WTC11 (cell line): ENCODE measurements around the gene C1orf198. TPM values are rescaled to one million over a fixed set of nuclear protein-coding genes. Genes with fewer than 3 reads are reported as not detected.

Experiments
- ATAC-seq: fragments of 200-7000 bp; cut with Tn5 transposase; 2 replicates; pipeline ENCODE4 v1.10.0; 2021; ENCODE audit warnings: mild to moderate bottlenecking, moderate library complexity
- CTCF ChIA-PET: fragments of 300-600 bp; sonication (Branson Sonifier 250); formaldehyde crosslinking; loops from one replicate; lab custom pipeline; 2021; ENCODE audit warnings: antibody characterized with exemption; lab: Charles Lee
- POLR2A ChIA-PET: fragments of 350-600 bp; sonication (Branson Sonifier 250); formaldehyde crosslinking; loops from one replicate; lab custom pipeline; 2021; ENCODE audit warnings: antibody characterized with exemption; lab: Charles Lee
- DNase-seq: peaks from one replicate; pipeline ENCODE4 v3.0.0; 2021; ENCODE audit warnings: low spot score
- H3K27ac Mint-ChIP-seq: 2 replicates; pipeline ENCODE4 v1.8.0; 2021; ENCODE audit warnings: mixed read lengths
- H3K27me3 Mint-ChIP-seq: 2 replicates; pipeline ENCODE4 v1.8.0; 2021; ENCODE audit warnings: low read depth, mild to moderate bottlenecking, moderate library complexity, mixed read lengths
- H3K36me3 Mint-ChIP-seq: 2 replicates; pipeline ENCODE4 v1.8.0; 2021; ENCODE audit warnings: mixed read lengths
- H3K4me1 Mint-ChIP-seq: 2 replicates; pipeline ENCODE4 v1.8.0; 2022; ENCODE audit warnings: mixed read lengths
- H3K4me3 Mint-ChIP-seq: 2 replicates; pipeline ENCODE4 v1.8.0; 2021; ENCODE audit warnings: mild to moderate bottlenecking, moderate library complexity, mixed read lengths
- H3K9me3 Mint-ChIP-seq: 2 replicates; pipeline ENCODE4 v1.8.0; 2021; ENCODE audit warnings: mixed read lengths
- PRRX2 ChIP-seq: fragments of 250-450 bp; sonication (Bioruptor Pico); IDR thresholded peaks from 2 replicates; pipeline ENCODE4 v1.8.0; 2021; ENCODE audit warnings: mild to moderate bottlenecking
- ZNF396 ChIP-seq: fragments of 250-450 bp; sonication (Bioruptor Pico); IDR thresholded peaks from 2 replicates; pipeline ENCODE4 v1.8.0; 2021; ENCODE audit warnings: mild to moderate bottlenecking, moderate library complexity, borderline replicate concordance
- total RNA-seq: library from RNA; stranded (reverse); gene quantifications from 3 replicates; pipeline ENCODE4 v1.2.3, GENCODE V29; 2021
- TF ChIP-seq, protein P1 (sequence below): sonication (generic); formaldehyde crosslinking; IDR thresholded peaks from 2 replicates; pipeline ENCODE4 v1.8.1; 2022; ENCODE audit warnings: mild to moderate bottlenecking, missing genetic modification reagents, moderate library complexity, borderline replicate concordance
- TF ChIP-seq, protein P2 (sequence below): sonication (generic); formaldehyde crosslinking; IDR thresholded peaks from 2 replicates; pipeline ENCODE4 v1.8.1; 2023; ENCODE audit warnings: mild to moderate bottlenecking, moderate library complexity, missing genetic modification reagents
- TF ChIP-seq, protein P3 (sequence below): fragments of 250-450 bp; sonication (Bioruptor Pico); IDR thresholded peaks from 2 replicates; pipeline ENCODE4 v1.8.0; 2021; ENCODE audit warnings: mild to moderate bottlenecking
- TF ChIP-seq, protein P4 (sequence below): sonication (generic); formaldehyde crosslinking; conservative IDR thresholded peaks from 2 replicates; pipeline ENCODE4 v1.8.1; 2023; ENCODE audit warnings: mild to moderate bottlenecking, low read depth, missing genetic modification reagents, moderate library complexity
- TF ChIP-seq, protein P5 (sequence below): sonication (generic); formaldehyde crosslinking; IDR thresholded peaks from 2 replicates; pipeline ENCODE4 v1.8.1; 2022; ENCODE audit warnings: low read depth, mild to moderate bottlenecking, moderate library complexity, missing genetic modification reagents, borderline replicate concordance
- TF ChIP-seq, protein P6 (sequence below): sonication (generic); formaldehyde crosslinking; IDR thresholded peaks from 2 replicates; pipeline ENCODE4 v1.8.1; 2023; ENCODE audit warnings: mild to moderate bottlenecking, missing genetic modification reagents, borderline replicate concordance
- TF ChIP-seq, protein P7 (sequence below): sonication (generic); formaldehyde crosslinking; IDR thresholded peaks from 2 replicates; pipeline ENCODE4 v1.8.0; 2022; ENCODE audit warnings: mild to moderate bottlenecking, missing genetic modification reagents
- TF ChIP-seq, protein P8 (sequence below): sonication (generic); formaldehyde crosslinking; IDR thresholded peaks from 2 replicates; pipeline ENCODE4 v1.8.0; 2023; ENCODE audit warnings: mild to moderate bottlenecking, missing genetic modification reagents
- TF ChIP-seq, protein P9 (sequence below): sonication (generic); formaldehyde crosslinking; IDR thresholded peaks from 2 replicates; pipeline ENCODE4 v1.8.0; 2022; ENCODE audit warnings: mild to moderate bottlenecking, missing genetic modification reagents

The C1orf198 gene
- total RNA-seq, 1 experiment from 2014 or later: 26.9 TPM

DNA sequence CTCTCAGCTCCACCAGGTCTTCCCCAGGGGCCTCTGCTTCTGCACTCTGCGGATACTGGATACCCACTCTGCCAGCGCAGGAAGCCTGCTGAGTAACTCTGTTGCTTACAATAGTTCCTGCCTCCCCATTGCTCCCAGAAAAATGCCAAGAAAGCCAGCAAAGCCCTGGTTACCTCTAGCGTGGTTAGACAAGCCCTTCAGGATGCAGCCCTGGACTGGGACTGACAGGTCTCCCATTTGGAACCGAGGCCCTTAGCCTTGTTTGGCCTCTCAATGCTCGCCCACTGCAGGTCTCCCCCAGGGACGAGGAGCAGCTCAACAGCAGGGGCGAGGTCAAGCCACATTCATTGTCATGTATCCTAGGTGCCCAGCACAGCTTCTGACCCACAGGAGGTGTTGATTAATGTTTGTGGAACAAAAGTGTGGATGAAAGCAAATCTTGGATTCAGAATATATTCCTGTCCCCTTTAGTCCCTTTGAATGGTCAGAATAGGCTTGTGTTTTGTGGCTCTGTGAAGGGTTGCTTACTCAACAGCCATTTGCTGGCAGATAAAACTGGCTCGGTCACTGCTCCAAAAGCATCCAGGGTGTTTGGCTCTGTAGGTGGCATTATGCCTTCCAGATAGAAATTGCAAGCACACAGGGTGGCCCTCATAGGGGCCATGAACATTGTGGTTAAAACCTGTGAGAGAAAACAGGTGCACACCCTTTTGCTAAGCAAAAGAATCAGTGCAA, 58.9 kb downstream of the C1orf198 start:
- H3K4me1 Mint-ChIP-seq: no peaks in the 10 kb centered on the region
- H3K27me3 Mint-ChIP-seq: peaks cover 21% of the 10 kb centered on the region
- peaks cover 31% of the 10 kb centered on the region for H3K9me3 Mint-ChIP-seq
- ChIA-PET CTCF (no interaction called here), POLR2A (no interaction called here)
- ATAC-seq (no peak), DNase-seq (no peak)
- H3K4me3 Mint-ChIP-seq: no peak overlapping the region
- 0 out of 2 replicates have a peak, but pooled peaks cover 8% of the 10 kb centered on the region for H3K36me3 Mint-ChIP-seq
- TF ChIP-seq, protein P1, sequence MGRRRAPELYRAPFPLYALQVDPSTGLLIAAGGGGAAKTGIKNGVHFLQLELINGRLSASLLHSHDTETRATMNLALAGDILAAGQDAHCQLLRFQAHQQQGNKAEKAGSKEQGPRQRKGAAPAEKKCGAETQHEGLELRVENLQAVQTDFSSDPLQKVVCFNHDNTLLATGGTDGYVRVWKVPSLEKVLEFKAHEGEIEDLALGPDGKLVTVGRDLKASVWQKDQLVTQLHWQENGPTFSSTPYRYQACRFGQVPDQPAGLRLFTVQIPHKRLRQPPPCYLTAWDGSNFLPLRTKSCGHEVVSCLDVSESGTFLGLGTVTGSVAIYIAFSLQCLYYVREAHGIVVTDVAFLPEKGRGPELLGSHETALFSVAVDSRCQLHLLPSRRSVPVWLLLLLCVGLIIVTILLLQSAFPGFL: no peak
- TF ChIP-seq, protein P2, sequence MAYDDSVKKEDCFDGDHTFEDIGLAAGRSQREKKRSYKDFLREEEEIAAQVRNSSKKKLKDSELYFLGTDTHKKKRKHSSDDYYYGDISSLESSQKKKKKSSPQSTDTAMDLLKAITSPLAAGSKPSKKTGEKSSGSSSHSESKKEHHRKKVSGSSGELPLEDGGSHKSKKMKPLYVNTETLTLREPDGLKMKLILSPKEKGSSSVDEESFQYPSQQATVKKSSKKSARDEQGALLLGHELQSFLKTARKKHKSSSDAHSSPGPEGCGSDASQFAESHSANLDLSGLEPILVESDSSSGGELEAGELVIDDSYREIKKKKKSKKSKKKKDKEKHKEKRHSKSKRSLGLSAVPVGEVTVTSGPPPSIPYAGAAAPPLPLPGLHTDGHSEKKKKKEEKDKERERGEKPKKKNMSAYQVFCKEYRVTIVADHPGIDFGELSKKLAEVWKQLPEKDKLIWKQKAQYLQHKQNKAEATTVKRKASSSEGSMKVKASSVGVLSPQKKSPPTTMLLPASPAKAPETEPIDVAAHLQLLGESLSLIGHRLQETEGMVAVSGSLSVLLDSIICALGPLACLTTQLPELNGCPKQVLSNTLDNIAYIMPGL: no peak
- TF ChIP-seq PRRX2 (CRISPR knock-in tag) (no peak), ZNF396 (CRISPR knock-in tag) (no peak)
- TF ChIP-seq, protein P3, sequence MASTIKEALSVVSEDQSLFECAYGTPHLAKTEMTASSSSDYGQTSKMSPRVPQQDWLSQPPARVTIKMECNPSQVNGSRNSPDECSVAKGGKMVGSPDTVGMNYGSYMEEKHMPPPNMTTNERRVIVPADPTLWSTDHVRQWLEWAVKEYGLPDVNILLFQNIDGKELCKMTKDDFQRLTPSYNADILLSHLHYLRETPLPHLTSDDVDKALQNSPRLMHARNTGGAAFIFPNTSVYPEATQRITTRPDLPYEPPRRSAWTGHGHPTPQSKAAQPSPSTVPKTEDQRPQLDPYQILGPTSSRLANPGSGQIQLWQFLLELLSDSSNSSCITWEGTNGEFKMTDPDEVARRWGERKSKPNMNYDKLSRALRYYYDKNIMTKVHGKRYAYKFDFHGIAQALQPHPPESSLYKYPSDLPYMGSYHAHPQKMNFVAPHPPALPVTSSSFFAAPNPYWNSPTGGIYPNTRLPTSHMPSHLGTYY: no peak
- TF ChIP-seq, protein P4, sequence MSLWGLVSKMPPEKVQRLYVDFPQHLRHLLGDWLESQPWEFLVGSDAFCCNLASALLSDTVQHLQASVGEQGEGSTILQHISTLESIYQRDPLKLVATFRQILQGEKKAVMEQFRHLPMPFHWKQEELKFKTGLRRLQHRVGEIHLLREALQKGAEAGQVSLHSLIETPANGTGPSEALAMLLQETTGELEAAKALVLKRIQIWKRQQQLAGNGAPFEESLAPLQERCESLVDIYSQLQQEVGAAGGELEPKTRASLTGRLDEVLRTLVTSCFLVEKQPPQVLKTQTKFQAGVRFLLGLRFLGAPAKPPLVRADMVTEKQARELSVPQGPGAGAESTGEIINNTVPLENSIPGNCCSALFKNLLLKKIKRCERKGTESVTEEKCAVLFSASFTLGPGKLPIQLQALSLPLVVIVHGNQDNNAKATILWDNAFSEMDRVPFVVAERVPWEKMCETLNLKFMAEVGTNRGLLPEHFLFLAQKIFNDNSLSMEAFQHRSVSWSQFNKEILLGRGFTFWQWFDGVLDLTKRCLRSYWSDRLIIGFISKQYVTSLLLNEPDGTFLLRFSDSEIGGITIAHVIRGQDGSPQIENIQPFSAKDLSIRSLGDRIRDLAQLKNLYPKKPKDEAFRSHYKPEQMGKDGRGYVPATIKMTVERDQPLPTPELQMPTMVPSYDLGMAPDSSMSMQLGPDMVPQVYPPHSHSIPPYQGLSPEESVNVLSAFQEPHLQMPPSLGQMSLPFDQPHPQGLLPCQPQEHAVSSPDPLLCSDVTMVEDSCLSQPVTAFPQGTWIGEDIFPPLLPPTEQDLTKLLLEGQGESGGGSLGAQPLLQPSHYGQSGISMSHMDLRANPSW (CRISPR knock-in tag): no peak
- TF ChIP-seq, protein P5, sequence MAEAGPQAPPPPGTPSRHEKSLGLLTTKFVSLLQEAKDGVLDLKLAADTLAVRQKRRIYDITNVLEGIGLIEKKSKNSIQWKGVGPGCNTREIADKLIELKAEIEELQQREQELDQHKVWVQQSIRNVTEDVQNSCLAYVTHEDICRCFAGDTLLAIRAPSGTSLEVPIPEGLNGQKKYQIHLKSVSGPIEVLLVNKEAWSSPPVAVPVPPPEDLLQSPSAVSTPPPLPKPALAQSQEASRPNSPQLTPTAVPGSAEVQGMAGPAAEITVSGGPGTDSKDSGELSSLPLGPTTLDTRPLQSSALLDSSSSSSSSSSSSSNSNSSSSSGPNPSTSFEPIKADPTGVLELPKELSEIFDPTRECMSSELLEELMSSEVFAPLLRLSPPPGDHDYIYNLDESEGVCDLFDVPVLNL: no peak
- no peak overlapping the region for H3K27ac Mint-ChIP-seq

DNA sequence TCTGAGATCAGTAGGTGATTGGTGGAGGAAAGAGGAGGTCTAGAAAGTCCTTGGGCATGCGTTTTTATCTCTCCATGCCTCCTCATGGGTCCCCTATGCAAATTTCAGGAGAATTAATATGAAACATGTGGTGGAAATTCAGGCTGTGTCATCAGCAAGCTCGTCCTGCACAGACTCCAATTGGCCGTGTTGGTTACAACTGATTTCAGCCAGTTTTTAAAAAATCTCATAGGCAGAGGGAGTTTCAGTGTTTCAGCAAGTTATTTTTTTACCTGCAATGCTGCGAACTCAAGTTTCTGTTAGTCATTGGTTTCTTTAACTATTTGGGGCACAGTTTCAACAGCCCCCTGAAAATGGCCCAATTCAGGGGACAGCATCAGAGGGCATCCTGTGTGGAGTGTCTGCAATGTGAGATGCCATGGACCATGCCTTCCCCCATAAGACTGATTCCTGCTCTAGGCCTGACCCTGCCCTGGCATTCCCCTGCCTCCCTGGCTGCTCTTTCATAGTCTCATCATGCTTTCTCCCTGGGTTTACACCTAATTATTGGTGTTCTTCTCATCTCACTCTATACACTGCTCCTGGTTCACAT, 59.9 kb downstream of the C1orf198 start:
- CTCF ChIA-PET: no interaction called here
- TF ChIP-seq, protein P6, sequence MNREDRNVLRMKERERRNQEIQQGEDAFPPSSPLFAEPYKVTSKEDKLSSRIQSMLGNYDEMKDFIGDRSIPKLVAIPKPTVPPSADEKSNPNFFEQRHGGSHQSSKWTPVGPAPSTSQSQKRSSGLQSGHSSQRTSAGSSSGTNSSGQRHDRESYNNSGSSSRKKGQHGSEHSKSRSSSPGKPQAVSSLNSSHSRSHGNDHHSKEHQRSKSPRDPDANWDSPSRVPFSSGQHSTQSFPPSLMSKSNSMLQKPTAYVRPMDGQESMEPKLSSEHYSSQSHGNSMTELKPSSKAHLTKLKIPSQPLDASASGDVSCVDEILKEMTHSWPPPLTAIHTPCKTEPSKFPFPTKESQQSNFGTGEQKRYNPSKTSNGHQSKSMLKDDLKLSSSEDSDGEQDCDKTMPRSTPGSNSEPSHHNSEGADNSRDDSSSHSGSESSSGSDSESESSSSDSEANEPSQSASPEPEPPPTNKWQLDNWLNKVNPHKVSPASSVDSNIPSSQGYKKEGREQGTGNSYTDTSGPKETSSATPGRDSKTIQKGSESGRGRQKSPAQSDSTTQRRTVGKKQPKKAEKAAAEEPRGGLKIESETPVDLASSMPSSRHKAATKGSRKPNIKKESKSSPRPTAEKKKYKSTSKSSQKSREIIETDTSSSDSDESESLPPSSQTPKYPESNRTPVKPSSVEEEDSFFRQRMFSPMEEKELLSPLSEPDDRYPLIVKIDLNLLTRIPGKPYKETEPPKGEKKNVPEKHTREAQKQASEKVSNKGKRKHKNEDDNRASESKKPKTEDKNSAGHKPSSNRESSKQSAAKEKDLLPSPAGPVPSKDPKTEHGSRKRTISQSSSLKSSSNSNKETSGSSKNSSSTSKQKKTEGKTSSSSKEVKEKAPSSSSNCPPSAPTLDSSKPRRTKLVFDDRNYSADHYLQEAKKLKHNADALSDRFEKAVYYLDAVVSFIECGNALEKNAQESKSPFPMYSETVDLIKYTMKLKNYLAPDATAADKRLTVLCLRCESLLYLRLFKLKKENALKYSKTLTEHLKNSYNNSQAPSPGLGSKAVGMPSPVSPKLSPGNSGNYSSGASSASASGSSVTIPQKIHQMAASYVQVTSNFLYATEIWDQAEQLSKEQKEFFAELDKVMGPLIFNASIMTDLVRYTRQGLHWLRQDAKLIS (CRISPR knock-in tag): no peak
- TF ChIP-seq, protein P3: no peak
- TF ChIP-seq, protein P7, sequence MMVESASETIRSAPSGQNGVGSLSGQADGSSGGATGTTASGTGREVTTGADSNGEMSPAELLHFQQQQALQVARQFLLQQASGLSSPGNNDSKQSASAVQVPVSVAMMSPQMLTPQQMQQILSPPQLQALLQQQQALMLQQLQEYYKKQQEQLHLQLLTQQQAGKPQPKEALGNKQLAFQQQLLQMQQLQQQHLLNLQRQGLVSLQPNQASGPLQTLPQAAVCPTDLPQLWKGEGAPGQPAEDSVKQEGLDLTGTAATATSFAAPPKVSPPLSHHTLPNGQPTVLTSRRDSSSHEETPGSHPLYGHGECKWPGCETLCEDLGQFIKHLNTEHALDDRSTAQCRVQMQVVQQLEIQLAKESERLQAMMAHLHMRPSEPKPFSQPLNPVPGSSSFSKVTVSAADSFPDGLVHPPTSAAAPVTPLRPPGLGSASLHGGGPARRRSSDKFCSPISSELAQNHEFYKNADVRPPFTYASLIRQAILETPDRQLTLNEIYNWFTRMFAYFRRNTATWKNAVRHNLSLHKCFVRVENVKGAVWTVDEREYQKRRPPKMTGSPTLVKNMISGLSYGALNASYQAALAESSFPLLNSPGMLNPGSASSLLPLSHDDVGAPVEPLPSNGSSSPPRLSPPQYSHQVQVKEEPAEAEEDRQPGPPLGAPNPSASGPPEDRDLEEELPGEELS (CRISPR knock-in tag): no peak
- TF ChIP-seq, protein P8, sequence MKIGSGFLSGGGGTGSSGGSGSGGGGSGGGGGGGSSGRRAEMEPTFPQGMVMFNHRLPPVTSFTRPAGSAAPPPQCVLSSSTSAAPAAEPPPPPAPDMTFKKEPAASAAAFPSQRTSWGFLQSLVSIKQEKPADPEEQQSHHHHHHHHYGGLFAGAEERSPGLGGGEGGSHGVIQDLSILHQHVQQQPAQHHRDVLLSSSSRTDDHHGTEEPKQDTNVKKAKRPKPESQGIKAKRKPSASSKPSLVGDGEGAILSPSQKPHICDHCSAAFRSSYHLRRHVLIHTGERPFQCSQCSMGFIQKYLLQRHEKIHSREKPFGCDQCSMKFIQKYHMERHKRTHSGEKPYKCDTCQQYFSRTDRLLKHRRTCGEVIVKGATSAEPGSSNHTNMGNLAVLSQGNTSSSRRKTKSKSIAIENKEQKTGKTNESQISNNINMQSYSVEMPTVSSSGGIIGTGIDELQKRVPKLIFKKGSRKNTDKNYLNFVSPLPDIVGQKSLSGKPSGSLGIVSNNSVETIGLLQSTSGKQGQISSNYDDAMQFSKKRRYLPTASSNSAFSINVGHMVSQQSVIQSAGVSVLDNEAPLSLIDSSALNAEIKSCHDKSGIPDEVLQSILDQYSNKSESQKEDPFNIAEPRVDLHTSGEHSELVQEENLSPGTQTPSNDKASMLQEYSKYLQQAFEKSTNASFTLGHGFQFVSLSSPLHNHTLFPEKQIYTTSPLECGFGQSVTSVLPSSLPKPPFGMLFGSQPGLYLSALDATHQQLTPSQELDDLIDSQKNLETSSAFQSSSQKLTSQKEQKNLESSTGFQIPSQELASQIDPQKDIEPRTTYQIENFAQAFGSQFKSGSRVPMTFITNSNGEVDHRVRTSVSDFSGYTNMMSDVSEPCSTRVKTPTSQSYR (CRISPR knock-in tag): no peak
- TF ChIP-seq, protein P9, sequence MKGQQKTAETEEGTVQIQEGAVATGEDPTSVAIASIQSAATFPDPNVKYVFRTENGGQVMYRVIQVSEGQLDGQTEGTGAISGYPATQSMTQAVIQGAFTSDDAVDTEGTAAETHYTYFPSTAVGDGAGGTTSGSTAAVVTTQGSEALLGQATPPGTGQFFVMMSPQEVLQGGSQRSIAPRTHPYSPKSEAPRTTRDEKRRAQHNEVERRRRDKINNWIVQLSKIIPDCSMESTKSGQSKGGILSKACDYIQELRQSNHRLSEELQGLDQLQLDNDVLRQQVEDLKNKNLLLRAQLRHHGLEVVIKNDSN (CRISPR knock-in tag): no peak

More for the DNA sequence above, 59.9 kb downstream of the C1orf198 start:
- H3K4me3 Mint-ChIP-seq: no peak overlapping the region
- no peaks in the 10 kb centered on the region for H3K4me1 Mint-ChIP-seq
- no peak for ATAC-seq
- H3K36me3 Mint-ChIP-seq: 0 out of 2 replicates have a peak, but pooled peaks cover 8% of the 10 kb centered on the region
- no peak overlapping the region for H3K27ac Mint-ChIP-seq
- peaks cover 21% of the 10 kb centered on the region for H3K27me3 Mint-ChIP-seq
- DNase-seq: no peak
- POLR2A ChIA-PET: no interaction called here
- H3K9me3 Mint-ChIP-seq: peaks cover 24% of the 10 kb centered on the region
